Measurements from ENCODE around the gene PIK3CA. TPM values are rescaled to one million over a fixed set of nuclear protein-coding genes. Genes with fewer than 3 reads are reported as not detected.
A peak's percentile ranks its signal among the peaks of the same experiment; 100 is the strongest.

The PIK3CA gene
- total RNA-seq, 1 experiment from 2014 or later, result 19.8 TPM

- ChIA-PET CTCF (no interaction called here), POLR2A (ENCODE audit: low non-redundant PET) (no interaction called here)
- peak overlapping the region; percentile 89 for H3K27ac ChIP-seq (ENCODE audit: low read depth, low read length, poor library complexity, severe bottlenecking)
- H3K4me3 ChIP-seq (ENCODE audit: low read depth, low read length, poor library complexity, severe bottlenecking), result peak overlapping the region; percentile 73
- H3K36me3 ChIP-seq (ENCODE audit: insufficient read depth, low read length, poor library complexity, severe bottlenecking), result no peaks in the 10 kb centered on the region
- no peak for DNase-seq (ENCODE audit: low spot score)
- intact Hi-C loops (cut with micrococcal nuclease; ENCODE audit: unreplicated experiment), result loop anchor here (2.0 to 5.0 kb wide), 2 partner anchors 79 to 122 kb away; partner anchors contain the start of gene ZMAT3
- no peak for TF ChIP-seq EZH2 (IDR thresholded peaks at IDR 0.05; ENCODE audit: borderline replicate concordance, low read depth, low read length, poor library complexity, severe bottlenecking)
- TF ChIP-seq CTCF (conservative IDR thresholded peaks at IDR 0.05; ENCODE audit: low read depth, low read length), result no peak
- no peaks in the 10 kb centered on the region for H3K27me3 ChIP-seq (replicated peaks; ENCODE audit: insufficient read depth, low read depth, low read length, poor library complexity)
- H3K9me3 ChIP-seq (ENCODE audit: low read depth, low read length, poor library complexity, severe bottlenecking), result no peaks in the 10 kb centered on the region
- BruUV-seq (replicated peaks), result TSS peak; percentile 29
- peaks cover 24% of the 10 kb centered on the region for H3K4me1 ChIP-seq (ENCODE audit: insufficient read depth, low read length, poor library complexity, severe bottlenecking)
Observed at GRCh38 chr3:179149951-179150350, 1.8 kb downstream of the PIK3CA start.

DNA sequence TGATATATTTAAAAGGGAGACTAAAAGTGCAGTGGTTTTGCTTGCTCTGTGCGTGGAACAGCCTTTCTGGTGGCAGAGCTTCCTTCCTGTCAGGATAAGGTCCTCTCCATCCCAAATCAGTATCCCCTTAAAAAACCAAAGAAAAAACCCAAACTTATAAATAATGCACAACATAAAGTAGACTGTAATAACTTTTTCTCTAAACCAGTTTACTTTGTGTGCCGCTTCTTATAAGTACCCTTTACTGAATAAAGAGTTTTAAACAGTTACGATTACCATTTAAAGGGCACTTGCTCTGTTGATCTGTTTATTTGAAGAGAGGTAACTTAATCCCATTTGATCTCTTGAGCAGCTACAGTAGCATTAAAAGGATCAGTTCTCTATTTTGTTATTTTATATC, 2.5 kb downstream of the PIK3CA start:
- H3K4me1 ChIP-seq (ENCODE audit: insufficient read depth, low read length, poor library complexity, severe bottlenecking), result peaks cover 24% of the 10 kb centered on the region
- intact Hi-C loops (cut with micrococcal nuclease; ENCODE audit: unreplicated experiment), result no loop called here
- ChIA-PET POLR2A (ENCODE audit: low non-redundant PET) (no interaction called here), CTCF (no interaction called here)
- no peak overlapping the region for H3K4me3 ChIP-seq (ENCODE audit: low read depth, low read length, poor library complexity, severe bottlenecking)
- H3K27ac ChIP-seq (ENCODE audit: low read depth, low read length, poor library complexity, severe bottlenecking), result no peak overlapping the region
- TF ChIP-seq CTCF (conservative IDR thresholded peaks at IDR 0.05; ENCODE audit: low read depth, low read length) (no peak), EZH2 (IDR thresholded peaks at IDR 0.05; ENCODE audit: borderline replicate concordance, low read depth, low read length, poor library complexity, severe bottlenecking) (no peak)
- H3K9me3 ChIP-seq (ENCODE audit: low read depth, low read length, poor library complexity, severe bottlenecking), result no peaks in the 10 kb centered on the region
- BruUV-seq (replicated peaks), result no TSS peak
- H3K27me3 ChIP-seq (replicated peaks; ENCODE audit: insufficient read depth, low read depth, low read length, poor library complexity), result no peaks in the 10 kb centered on the region
- no peak for DNase-seq (ENCODE audit: low spot score)
- no peaks in the 10 kb centered on the region for H3K36me3 ChIP-seq (ENCODE audit: insufficient read depth, low read length, poor library complexity, severe bottlenecking)

GRCh38 chr3:179151474-179151873, 3.3 kb downstream of the PIK3CA start:
- ChIA-PET POLR2A (ENCODE audit: low non-redundant PET) (no interaction called here), CTCF (no interaction called here)
- TF ChIP-seq EZH2 (IDR thresholded peaks at IDR 0.05; ENCODE audit: borderline replicate concordance, low read depth, low read length, poor library complexity, severe bottlenecking) (no peak), CTCF (conservative IDR thresholded peaks at IDR 0.05; ENCODE audit: low read depth, low read length) (no peak)
- no peaks in the 10 kb centered on the region for H3K9me3 ChIP-seq (ENCODE audit: low read depth, low read length, poor library complexity, severe bottlenecking)
- no TSS peak for BruUV-seq (replicated peaks)
- intact Hi-C loops (cut with micrococcal nuclease; ENCODE audit: unreplicated experiment), result no loop called here
- H3K4me1 ChIP-seq (ENCODE audit: insufficient read depth, low read length, poor library complexity, severe bottlenecking), result peaks cover 24% of the 10 kb centered on the region
- no peaks in the 10 kb centered on the region for H3K27me3 ChIP-seq (replicated peaks; ENCODE audit: insufficient read depth, low read depth, low read length, poor library complexity)
- no peak overlapping the region for H3K27ac ChIP-seq (ENCODE audit: low read depth, low read length, poor library complexity, severe bottlenecking)
- H3K4me3 ChIP-seq (ENCODE audit: low read depth, low read length, poor library complexity, severe bottlenecking), result no peak overlapping the region
- H3K36me3 ChIP-seq (ENCODE audit: insufficient read depth, low read length, poor library complexity, severe bottlenecking), result no peaks in the 10 kb centered on the region
- DNase-seq (ENCODE audit: low spot score), result no peak

All from A673 (cell line).